ENCODE data around the gene LNX2.

Gene LNX2

DNA sequence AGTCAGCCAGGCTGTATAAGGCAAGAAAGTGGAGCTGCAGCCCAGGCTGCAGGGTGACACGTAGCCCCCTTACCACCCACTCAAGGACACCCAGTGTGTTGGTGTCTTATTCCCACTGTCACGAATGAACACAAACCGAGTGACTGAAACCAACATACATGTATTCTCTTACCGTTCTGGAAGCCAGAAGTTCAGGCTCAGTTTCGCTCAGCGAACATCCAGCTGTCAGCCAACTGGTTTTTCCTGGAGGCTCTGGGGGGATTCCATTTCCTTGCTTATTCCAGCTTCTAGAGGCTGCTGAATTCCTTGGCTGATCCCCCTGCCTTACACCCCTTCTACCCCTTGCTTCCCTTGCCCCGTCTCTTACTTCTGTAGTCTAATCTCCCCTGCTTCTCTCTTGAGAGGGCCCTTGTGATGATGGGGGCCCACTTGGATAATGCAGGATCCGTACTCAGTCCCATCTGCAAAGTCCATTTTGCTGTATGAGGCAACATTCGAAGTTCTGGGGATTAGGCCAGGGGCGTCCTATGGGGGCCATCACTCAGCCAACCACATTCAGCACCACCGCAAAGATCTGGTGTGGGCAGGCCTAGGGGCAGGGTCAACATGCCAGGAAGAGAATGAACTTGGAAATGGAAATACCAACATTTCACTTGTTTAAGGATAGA is 122.6 kb downstream of the LNX2 start:
- DNase-seq: no peak

DNA sequence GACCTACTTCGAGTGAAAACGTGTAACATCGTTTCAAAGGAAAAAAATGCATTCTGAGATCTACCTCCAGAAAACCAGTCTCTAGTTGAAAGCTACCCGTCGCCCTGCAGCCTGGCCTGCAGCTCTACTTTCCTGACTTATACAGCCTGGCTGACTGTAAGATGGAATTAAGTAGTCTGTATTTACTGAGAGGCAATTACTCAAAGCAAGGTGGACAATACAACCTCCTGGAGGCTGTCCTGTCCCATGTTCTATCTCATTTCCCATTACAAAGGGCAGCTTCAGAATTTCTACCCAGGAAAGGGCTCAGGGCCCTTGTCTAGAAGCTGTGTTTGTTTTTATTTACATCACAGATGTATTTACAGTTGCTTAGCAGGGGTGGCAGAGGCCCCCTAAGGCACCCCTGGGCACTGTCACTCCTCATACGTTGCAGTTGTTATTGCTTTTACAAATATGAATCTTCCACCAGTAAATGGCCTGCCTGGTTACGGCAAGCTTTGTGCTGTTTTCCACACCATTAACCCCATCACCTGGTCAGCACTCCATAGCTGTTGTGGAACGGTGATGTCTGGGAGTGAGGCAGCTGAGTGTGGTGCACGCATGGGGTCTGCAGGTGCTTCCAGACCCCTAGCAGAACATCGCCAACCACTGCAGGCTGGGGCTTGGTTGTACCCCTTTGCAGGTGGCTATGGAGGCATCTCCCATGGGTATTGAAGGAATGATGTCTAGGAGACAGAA is 123.6 kb downstream of the LNX2 start:
- no peak for DNase-seq

DNA sequence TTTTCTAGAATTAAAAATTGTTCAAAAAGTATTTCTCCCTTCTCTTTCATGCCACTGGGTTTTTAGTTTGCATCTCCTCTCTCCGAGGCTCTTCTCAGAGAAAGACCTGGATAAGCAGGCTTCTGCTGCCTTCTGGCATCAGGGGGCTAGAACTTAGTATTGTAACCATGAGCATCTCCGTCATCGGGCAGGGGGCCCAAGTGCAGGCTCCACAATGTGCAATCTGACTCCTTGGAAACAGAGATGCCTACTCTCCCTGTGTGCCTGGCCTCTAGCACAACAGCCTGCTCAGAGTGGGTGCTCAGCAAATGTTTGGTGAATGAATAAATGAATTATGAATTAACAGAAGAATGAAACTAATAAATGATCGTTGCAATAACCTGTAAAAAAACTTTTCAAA is 124.3 kb downstream of the LNX2 start:
- DNase-seq: no peak

All from stimulated activated CD4-positive, alpha-beta T cell treated with anti-CD3 and anti-CD28 coated beads, Interleukin-4, amount 100 ng/mL, for 4 hours (primary cell).